K562 (cell line): ENCODE data around the gene CEP43. TPM values are rescaled to one million over a fixed set of nuclear protein-coding genes. Genes with fewer than 3 reads are reported as not detected.

Source experiments
- ARID2 ChIP-seq: fragments of 450-650 bp; IDR thresholded peaks from 2 replicates; pipeline ENCODE4 v1.6.1; 2017; ENCODE audit warnings: antibody characterized with exemption, mild to moderate bottlenecking
- CCAR2 ChIP-seq: fragments of 200-400 bp; formaldehyde crosslinking; IDR thresholded peaks from 2 replicates; pipeline ENCODE4 v1.6.1; 2017; ENCODE audit warnings: mild to moderate bottlenecking, low read depth, low read length
- EGR1 ChIP-seq: fragments of 450-650 bp; conservative IDR thresholded peaks from 2 replicates; pipeline ENCODE4 v1.6.1; 2017; ENCODE audit warnings: mild to moderate bottlenecking
- ESRRB ChIP-seq: fragments of 250-450 bp; sonication (Bioruptor Pico); IDR thresholded peaks from 2 replicates; pipeline ENCODE4 v1.5.0; 2020; ENCODE audit warnings: mild to moderate bottlenecking, moderate library complexity, borderline replicate concordance
- ETV5 ChIP-seq: sonication (generic); formaldehyde crosslinking; IDR thresholded peaks from 2 replicates; pipeline ENCODE4 v1.4.0; 2020; ENCODE audit warnings: low read depth, mild to moderate bottlenecking, missing genetic modification reagents
- ETV6 ChIP-seq, 3 experiments: fragments of 150-350 bp in 1 of 3; sonication (generic) in 1 of 3; formaldehyde crosslinking in 1 of 3; IDR thresholded peaks; 2 replicates each; pipeline versions ENCODE4 v1.6.1 to v1.8.0; 2014 to 2022; ENCODE audit warnings: borderline replicate concordance in 2 of 3, low read depth in 2 of 3, antibody characterized with exemption in 1 of 3, low read length in 1 of 3, mild to moderate bottlenecking in 1 of 3, missing genetic modification reagents in 1 of 3
- FOXA3 ChIP-seq, 2 experiments: fragments of 450-650 bp in 1 of 2; sonication (generic) in 1 of 2; formaldehyde crosslinking; IDR thresholded peaks in 1 of 2; conservative IDR thresholded peaks in 1 of 2; 2 replicates each; pipeline versions ENCODE4 v1.4.0 to v1.8.0; 2020 to 2022; ENCODE audit warnings: mild to moderate bottlenecking in 2 of 2, missing genetic modification reagents in 1 of 2
- HNRNPL ChIP-seq: fragments of 200-400 bp; formaldehyde crosslinking; IDR thresholded peaks from 2 replicates; pipeline ENCODE4 v1.6.1; 2017; ENCODE audit warnings: low read depth, mild to moderate bottlenecking, low read length
- LCOR ChIP-seq: sonication (generic); formaldehyde crosslinking; IDR thresholded peaks from 2 replicates; pipeline ENCODE4 v1.8.0; 2022; ENCODE audit warnings: mild to moderate bottlenecking, missing genetic modification reagents
- MAFK ChIP-seq: IDR thresholded peaks from 2 replicates; pipeline ENCODE4 v1.6.1; 2011; ENCODE audit warnings: low read length, improper control_type of control experiment
- MTA3 ChIP-seq: fragments of 450-650 bp; formaldehyde crosslinking; IDR thresholded peaks from 2 replicates; pipeline ENCODE4 v1.6.1; 2017; ENCODE audit warnings: mild to moderate bottlenecking, borderline replicate concordance
- MTF1 ChIP-seq: fragments of 250-450 bp; sonication (Bioruptor Pico); IDR thresholded peaks from 2 replicates; pipeline ENCODE4 v1.9.0; 2021; ENCODE audit warnings: moderate library complexity, mild to moderate bottlenecking, inconsistent platforms, borderline replicate concordance
- NFIC ChIP-seq: fragments of 450-650 bp; IDR thresholded peaks from 2 replicates; pipeline ENCODE4 v1.6.1; 2017; ENCODE audit warnings: mild to moderate bottlenecking, inconsistent platforms
- POLR2B ChIP-seq: fragments of 450-650 bp; IDR thresholded peaks from 2 replicates; pipeline ENCODE4 v1.6.1; 2018; ENCODE audit warnings: low read depth; ENCODE audit not compliant: partially characterized antibody
- SIN3A ChIP-seq, 2 experiments: fragments of 150-350 bp in 1 of 2; IDR thresholded peaks; 2 replicates each; pipeline ENCODE4 v1.6.1; 2011 to 2016; ENCODE audit warnings: borderline replicate concordance in 2 of 2, low read depth in 2 of 2, low read length in 2 of 2, mild to moderate bottlenecking in 2 of 2, moderate library complexity in 2 of 2; ENCODE audit not compliant: control insufficient read depth in 1 of 2
- SNRNP70 ChIP-seq: fragments of 200-400 bp; formaldehyde crosslinking; optimal IDR thresholded peaks from 2 replicates; pipeline ENCODE3; 2017; ENCODE audit warnings: low read depth, low read length
- TFAP4 ChIP-seq: sonication (generic); formaldehyde crosslinking; IDR thresholded peaks from 2 replicates; pipeline ENCODE4 v1.8.0; 2022; ENCODE audit warnings: missing genetic modification reagents, mild to moderate bottlenecking, moderate library complexity, borderline replicate concordance
- ZNF316 ChIP-seq: fragments of 450-650 bp; IDR thresholded peaks from 2 replicates; pipeline ENCODE4 v1.6.1; 2016
- ZNF778 ChIP-seq: fragments of 450-650 bp; formaldehyde crosslinking; IDR thresholded peaks from 2 replicates; pipeline ENCODE4 v1.4.0; 2020; ENCODE audit warnings: mild to moderate bottlenecking, moderate library complexity
- polyA plus RNA-seq, 8 experiments: library from polyadenylated mRNA; depleted of rRNA in 4 of 8; stranded (reverse) in 5 of 8; unstranded in 3 of 8; fragments of >200 nt; fragmentation: Nextera tagmentation in 2 of 8; fragmentation: Illumina TruSeq in 1 of 8; extraction: Ambion mirVana in 2 of 8; extraction: Trizol in 1 of 8; gene quantifications; 2 replicates each; pipeline versions ENCODE4 v1.2.1 to v1.2.3, GENCODE V29; 2011 to 2014; ENCODE audit warnings: inconsistent platforms in 1 of 8, missing spikeins in 1 of 8
- total RNA-seq, 7 experiments: library from RNA; depleted of rRNA in 6 of 7; stranded (reverse); fragments of >200 nt in 6 of 7; fragmentation: Illumina TruSeq in 2 of 7; extraction: Trizol in 2 of 7; gene quantifications; 2 replicates each; pipeline versions ENCODE4 v1.2.1 to v1.2.3, GENCODE V29; 2011 to 2021; ENCODE audit warnings: low replicate concordance in 1 of 7
- TF ChIP-seq, protein P1 (sequence below), 3 experiments: fragments of 200-800 bp in 1 of 3; fragments of 250-450 bp in 1 of 3; fragments of 450-650 bp in 1 of 3; sonication (Bioruptor Pico) in 1 of 3; sonication (Bioruptor generic) in 1 of 3; formaldehyde crosslinking in 1 of 3; IDR thresholded peaks; 2 replicates each; pipeline versions ENCODE4 v1.6.1 to v1.8.0; 2016 to 2022; ENCODE audit warnings: mild to moderate bottlenecking in 2 of 3, missing genetic modification characterization in 2 of 3, missing compliant biosample characterization in 1 of 3, moderate library complexity in 1 of 3
- TF ChIP-seq, protein P2 (sequence below): fragments of 450-650 bp; formaldehyde crosslinking; conservative IDR thresholded peaks from 2 replicates; pipeline ENCODE4 v1.4.0; 2022; ENCODE audit warnings: mild to moderate bottlenecking, missing genetic modification characterization

The CEP43 gene
- total and polyA plus RNA-seq, 9 of the 15 experiments (the other 6 are each of a cell fraction or from before 2014, with no cell fraction given): 15.2 to 55.7 (median 47.4) TPM

DNA sequence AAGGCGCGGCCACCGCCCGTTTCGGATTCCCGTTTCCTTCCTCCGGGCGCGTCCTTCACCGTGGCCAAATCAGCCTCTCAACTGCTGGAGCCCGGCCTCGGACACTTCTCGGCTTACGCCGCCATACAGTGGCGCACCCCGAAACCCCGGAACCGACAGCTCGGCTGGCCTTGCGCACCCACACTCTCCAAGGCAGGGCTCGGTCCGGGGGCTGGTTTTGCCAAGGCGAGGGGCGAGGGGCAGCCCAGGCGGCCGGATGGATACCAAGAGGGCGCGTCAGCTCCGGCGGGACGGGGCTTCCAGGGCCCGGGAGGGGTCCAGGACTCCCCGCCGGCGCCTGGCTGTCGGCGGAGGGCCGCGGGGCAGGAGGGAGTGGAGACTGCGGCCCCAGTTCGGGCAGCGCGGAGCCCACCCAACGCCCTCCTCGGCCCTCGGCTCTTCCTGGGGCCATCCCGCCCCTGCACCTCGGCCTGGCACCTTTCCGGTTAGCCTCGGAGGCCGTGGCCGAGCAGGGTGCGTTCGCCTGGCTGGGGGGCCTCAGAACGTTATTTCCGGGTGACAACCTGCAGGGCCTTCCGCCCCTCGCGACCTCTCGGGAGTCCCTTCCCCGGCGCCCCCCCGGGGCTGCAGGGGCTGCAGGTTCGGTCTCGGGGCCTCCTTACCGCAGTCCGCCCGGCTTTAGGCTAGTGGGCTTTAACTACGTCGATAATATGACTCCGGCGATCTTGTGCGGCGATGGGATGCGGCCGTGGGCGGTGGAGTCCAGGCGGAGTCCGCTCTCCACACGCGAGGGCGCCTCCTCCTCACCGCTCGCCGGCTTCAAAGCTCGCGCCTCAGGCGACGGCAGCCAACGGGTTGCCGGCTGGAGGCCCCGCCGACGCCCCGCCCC is 697 bp upstream of the CEP43 start (continued):
- TF ChIP-seq ETV6 (IDR thresholded peaks at IDR 0.05; ENCODE audit: borderline replicate concordance in 1 of 2, low read depth in 2 of 2, low read length in 1 of 2) (no peak), ETV6 (CRISPR knock-in tag; IDR thresholded peaks at IDR 0.05; ENCODE audit: borderline replicate concordance) (peak; percentile 80), FOXA3 (CRISPR knock-in tag; conservative IDR thresholded peaks at IDR 0.05 in 1 of 2, IDR thresholded peaks at IDR 0.05 in 1 of 2) (no peak), MTF1 (CRISPR knock-in tag) (no peak), ESRRB (CRISPR knock-in tag) (no peak), ZNF778 (no peak), HNRNPL (no peak), CCAR2 (no peak), TFAP4 (CRISPR knock-in tag) (no peak), MAFK (no peak), POLR2B (peak; percentile 49), NFIC (no peak), LCOR (CRISPR knock-in tag) (0 out of 2 replicates have a peak, but pooled peaks have one; percentile 33), EGR1 (peak; percentile 92), ZNF316 (no peak), SNRNP70 (no peak), ARID2 (0 out of 2 replicates have a peak, but pooled peaks have one; percentile 45), MTA3 (peak; percentile 26; the same call in 1 of the 2 replicates), ETV5 (0 out of 2 replicates have a peak, but pooled peaks have one; percentile 14), SIN3A (IDR thresholded peaks at IDR 0.05; ENCODE audit: borderline replicate concordance in 2 of 2, control insufficient read depth in 1 of 2, low read depth in 2 of 2, low read length in 2 of 2) (peak; percentile 69 to 94; a peak in 2 of 4 replicates)
- TF ChIP-seq, protein P1, sequence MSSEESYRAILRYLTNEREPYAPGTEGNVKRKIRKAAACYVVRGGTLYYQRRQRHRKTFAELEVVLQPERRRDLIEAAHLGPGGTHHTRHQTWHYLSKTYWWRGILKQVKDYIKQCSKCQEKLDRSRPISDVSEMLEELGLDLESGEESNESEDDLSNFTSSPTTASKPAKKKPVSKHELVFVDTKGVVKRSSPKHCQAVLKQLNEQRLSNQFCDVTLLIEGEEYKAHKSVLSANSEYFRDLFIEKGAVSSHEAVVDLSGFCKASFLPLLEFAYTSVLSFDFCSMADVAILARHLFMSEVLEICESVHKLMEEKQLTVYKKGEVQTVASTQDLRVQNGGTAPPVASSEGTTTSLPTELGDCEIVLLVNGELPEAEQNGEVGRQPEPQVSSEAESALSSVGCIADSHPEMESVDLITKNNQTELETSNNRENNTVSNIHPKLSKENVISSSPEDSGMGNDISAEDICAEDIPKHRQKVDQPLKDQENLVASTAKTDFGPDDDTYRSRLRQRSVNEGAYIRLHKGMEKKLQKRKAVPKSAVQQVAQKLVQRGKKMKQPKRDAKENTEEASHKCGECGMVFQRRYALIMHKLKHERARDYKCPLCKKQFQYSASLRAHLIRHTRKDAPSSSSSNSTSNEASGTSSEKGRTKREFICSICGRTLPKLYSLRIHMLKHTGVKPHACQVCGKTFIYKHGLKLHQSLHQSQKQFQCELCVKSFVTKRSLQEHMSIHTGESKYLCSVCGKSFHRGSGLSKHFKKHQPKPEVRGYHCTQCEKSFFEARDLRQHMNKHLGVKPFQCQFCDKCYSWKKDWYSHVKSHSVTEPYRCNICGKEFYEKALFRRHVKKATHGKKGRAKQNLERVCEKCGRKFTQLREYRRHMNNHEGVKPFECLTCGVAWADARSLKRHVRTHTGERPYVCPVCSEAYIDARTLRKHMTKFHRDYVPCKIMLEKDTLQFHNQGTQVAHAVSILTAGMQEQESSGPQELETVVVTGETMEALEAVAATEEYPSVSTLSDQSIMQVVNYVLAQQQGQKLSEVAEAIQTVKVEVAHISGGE (CRISPR knock-in tag; IDR thresholded peaks at IDR 0.05): 0 out of 6 replicates have a peak, but pooled peaks of 1 of the 3 experiments have one; percentile 5
- TF ChIP-seq, protein P2, sequence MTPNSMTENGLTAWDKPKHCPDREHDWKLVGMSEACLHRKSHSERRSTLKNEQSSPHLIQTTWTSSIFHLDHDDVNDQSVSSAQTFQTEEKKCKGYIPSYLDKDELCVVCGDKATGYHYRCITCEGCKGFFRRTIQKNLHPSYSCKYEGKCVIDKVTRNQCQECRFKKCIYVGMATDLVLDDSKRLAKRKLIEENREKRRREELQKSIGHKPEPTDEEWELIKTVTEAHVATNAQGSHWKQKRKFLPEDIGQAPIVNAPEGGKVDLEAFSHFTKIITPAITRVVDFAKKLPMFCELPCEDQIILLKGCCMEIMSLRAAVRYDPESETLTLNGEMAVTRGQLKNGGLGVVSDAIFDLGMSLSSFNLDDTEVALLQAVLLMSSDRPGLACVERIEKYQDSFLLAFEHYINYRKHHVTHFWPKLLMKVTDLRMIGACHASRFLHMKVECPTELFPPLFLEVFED: no peak
